NCI-H2227 treated with DMSO at 0.1 percent for 48 hours (cell line): ENCODE data around the gene MCAT.

Experiments
- DNase-seq: peaks from one replicate; lab custom pipeline; 2025; lab: John Stamatoyannopoulos, UW

The MCAT gene

DNA sequence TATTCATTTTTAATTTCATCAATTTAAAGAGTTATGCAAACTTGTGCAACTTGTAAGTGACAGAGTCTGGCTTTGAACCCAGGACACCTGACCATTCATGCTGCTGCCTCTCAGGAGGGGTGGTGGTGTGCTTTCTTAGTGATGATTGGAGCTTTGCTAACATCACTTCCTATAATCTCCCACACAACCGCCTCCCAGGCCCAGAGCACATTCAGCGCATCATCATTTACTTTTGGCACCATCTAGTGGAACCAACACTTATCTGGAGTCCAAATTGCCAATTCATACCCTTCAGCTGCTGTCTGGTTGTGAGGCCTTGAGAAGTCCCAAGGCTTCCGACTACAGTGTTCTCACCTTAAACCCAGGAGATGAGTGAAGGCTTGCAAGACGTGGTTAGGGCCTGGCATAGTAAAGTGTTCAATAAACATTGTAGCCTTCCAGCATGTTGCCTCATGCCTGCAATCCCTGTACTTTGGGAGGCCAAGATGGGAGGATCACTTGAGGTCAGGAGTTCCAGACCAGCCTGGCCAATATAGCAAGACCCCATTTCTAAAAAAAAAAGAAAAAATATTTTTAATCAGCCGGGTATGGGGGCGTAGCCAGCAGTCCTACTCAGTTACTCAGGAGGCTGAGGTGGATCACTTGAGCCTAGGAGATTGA is 52.9 kb downstream of the MCAT start:
- peak; percentile 4 for DNase-seq

DNA sequence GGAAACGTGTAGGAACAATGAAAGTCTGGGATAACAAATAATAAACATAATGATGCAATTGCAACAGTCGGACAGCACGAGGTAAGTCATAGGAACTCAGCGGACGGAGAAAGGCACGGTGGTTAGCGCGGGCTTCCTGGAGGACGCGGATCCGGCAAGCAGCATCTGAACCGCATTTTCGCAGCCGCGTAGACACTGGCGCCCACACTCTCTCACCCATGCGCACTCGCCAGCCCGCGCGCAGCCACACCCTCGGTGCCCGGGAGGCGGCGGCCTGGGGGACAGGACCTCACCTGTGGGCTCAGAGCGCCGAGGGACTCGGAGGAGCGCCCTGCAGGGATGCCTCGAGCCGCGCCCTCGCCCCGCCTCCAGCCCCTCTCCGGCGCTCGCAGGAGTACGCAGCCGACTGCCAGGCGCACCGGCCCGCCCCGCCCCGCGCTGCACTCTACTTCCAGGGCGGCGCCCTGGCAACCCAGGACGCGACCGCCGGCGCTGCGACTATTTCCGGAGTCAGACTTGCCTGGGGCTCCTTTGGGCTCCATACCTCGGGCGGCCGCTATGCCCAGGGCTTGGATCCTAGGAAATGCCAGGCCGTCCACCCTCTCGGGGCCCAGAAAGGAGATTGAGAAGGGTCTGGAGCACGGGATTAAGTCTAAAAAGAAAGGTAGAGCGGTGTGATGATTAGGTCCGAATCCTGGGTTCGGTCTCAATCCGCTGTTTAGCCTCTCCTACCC is 54.0 kb downstream of the MCAT start, which contains the start of gene TTLL1:
Gene TTLL1, minus strand, starts transcription at position 408 of the 734 bp plus-strand sequence. CDS start 13,805 bp downstream, outside the sequence.
- DNase-seq = peak; percentile 83

DNA sequence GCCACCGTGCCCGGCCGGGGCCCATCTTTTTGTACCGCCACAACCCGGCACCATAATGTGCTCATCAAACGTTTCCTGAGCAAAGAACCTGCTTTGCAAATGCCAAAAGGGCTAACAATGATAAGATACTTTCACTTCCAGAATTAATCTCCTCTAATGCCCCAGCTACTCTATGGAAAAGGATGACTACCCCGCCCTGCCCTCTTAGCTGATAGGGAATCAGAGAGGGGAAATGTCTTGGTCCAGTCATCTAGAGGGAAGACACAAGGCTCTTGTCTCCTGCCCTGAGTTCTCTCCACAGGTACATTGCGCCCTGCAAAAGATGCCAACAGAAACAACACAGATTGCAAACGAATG is 54.6 kb downstream of the MCAT start:
- peak; percentile 15 for DNase-seq

DNA sequence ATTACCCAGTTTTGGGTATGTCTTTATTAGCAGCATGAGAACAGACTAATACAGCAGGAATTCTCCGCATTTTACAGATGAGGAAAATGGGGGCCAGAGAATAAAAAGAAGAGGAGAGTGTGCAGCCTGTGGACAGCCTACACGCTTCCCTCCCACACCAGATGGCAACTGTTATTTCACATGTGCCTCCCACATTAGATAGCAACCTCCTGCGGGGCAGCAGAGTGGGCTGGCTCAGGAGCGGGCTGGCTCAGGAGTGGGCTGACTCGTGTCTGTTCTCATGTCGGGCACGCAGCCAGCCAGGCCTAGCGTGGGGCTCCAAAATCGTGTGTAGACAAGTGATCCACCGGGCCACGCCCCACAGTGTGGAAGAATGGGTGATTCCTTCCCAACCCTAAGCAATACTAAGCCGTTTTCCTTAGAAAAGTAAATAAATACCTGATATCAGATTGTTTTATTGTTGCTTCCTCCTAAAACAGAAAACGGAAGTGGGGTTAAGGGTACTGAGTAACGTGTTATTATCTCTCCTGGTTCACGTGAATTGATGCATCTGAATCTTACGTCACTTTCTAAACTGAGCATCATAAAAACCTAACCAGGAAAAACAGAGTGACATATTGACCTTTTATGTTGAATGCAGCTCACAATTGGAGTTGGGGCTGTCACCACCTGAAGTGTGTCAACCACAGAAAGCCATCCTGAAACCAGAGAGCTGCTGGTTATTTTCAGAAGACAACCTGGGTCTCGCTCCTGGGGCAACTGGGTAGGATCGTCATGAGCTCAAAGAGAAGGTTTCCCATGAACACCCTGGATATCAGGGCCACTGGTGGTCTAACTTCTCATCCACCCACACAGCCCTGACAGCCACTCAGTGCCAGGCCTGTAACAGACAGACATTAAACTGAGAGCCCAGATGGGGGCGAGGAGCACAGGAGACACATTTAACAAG is 57.3 kb downstream of the MCAT start:
- peak; percentile 39 for DNase-seq
